HG03354 (cell line): ENCODE measurements around the gene TBKBP1.
"Not testable (repeated sequence)": the region's sequence is repeated elsewhere in the genome, so short reads cannot be mapped to it uniquely, and the experiment has no call there.

Source experiments
- ATAC-seq: cut with Tn5 transposase; IDR thresholded peaks from one replicate; pipeline ENCODE4 v1.9.1; 2021; ENCODE audit warnings: mild to moderate bottlenecking; ENCODE audit not compliant: unreplicated experiment, poor library complexity, severe bottlenecking

Gene TBKBP1

DNA sequence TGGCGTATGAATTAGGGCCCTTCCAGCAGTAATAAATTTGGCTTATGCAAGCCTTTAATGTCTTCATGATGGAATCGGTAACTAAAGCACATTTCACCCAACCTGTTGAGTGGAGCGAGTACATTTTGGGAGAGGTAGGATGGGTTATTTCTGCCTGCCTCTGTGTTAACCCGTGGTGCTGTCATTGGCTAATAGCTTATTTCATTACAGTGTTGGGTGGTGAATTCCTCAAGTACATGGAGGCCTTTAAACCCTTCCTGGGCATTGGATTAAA lies 17.8 kb upstream of the TBKBP1 start:
- no peak for ATAC-seq

DNA sequence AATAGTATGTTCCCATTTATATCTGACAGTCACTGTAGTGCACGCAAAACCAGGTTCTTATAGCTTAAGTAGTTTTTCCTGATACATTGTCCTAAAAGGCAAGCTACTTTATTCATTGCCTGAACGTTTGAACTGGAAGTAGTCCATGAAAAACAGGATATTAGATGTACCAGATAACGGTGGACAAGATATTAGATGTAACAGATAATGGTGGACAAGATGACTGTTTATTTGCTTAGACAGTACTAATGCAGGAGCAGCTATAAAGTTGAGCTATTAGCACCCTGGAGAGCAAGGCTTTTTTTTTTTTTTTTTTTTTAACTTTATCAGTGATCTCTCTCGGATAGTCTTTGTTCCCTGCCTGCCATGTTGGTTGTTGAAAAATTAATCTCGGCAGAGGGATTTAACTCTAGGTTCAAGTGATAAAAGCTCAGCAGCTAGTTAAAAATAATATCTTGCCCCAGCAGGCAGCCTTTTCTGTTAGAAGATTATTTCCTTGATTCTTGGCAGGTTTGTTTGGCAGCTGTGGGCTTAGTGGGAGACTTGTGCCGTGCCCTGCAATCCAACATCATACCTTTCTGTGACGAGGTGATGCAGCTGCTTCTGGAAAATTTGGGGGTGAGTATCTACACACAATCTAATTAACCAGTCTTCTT lies 17.3 kb upstream of the TBKBP1 start:
- no peak for ATAC-seq

DNA sequence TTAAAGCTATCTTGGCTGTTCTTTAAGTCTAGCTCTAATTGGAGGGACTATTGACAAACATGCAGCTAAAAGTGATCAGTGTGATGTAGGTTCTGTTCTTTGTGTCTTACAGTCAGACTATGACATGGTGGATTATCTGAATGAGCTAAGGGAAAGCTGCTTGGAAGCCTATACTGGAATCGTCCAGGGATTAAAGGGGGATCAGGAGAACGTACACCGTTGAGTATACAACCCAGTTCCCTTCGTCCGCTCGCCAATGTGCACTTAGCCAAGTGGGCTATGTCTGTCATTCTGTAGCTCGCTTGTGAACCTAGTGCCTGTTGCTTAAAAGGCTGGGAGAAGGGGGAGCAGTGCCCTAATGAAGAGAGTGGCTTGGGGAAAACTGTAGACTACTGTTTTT lies 15.8 kb upstream of the TBKBP1 start:
- ATAC-seq, result no peak

DNA sequence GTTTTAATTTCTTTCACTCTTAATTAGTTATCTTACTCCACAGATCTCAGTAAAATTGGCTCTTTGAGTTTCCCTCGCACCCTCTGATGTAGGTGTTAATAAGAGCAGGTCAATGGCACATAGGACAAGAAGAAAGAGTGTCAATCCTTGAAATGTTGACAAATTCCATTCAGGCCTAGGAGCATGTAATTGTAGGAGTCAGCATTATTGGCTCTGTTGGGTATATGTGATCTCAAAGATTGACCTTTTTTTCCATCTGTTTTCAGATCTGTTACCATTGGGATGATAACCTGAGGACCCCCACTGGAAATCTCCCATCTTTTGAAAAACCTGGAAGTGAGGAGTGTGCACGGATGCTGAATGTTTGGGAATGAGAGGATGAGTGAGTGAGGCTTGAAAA lies 11.8 kb upstream of the TBKBP1 start:
- no peak for ATAC-seq

DNA sequence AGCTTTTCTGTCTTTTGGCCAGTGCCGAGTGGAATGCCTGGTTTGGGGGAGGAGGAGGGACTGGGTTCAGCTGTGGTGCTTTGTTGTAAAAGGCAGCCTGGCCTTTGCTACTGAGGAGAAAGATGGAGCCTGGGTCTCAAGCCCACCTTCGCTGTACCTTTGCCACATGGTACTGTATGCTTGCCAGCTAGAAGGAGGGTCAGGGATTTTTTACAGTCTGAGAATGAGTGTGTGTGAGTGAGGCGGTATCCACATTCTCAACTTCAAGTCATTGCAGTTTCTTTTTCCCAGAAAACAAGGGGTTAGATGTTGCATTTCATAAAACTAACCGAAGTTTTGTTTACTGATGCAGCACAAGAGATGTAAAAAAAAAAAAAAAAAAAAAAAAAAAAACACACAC lies 11.2 kb upstream of the TBKBP1 start:
- ATAC-seq, result not testable (repeated sequence)

DNA sequence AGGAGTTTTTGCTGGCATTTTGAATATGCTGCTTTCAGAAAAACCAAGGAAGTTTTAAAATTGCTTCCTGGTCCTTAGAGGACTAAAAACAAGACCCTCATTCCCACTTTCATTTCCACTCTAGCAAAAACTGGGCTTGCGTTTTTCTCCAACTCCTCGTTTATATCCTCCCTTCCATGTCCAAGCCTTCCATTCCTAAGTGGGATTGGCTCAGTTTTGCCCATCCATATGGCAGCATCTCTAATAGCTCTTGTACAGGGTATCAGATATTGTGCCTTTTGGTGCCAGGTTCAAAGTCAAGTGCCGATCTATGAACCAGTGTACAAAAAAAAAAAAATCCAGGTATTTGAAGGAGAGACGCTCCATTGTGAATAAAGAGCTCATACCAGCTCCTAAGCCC lies 9.9 kb upstream of the TBKBP1 start:
- no peak for ATAC-seq

DNA sequence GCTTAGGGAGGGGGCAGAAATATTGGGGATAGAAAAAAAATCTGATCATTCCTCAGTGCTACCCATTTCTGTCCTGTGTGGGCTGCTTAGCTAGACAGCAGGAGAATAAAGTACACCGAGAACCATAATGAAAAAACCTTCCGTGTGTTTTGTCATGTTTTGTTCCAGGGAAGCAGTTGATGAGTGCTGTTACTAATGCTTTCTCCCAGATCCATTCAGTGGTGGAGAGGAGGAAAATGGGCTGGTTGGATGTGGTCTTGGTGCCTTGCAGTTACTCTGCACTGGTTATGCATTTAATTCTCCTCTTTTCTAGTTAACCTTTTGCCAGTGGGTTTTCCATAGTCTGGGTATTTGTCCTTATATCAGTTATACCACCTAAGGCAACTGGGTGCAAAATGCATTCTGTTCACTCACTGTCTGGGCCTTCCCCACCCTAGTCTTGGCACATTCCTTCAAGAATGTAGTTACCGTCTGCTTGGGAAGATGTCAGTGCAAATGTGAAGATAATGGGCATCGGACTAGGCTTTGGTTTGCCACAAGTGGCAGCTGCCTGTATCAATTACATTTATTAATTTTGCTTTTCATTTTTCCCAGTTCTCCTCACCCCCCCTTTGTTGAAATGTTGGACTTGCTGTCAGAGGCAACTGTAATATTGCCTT lies 9.3 kb upstream of the TBKBP1 start:
- no peak for ATAC-seq

DNA sequence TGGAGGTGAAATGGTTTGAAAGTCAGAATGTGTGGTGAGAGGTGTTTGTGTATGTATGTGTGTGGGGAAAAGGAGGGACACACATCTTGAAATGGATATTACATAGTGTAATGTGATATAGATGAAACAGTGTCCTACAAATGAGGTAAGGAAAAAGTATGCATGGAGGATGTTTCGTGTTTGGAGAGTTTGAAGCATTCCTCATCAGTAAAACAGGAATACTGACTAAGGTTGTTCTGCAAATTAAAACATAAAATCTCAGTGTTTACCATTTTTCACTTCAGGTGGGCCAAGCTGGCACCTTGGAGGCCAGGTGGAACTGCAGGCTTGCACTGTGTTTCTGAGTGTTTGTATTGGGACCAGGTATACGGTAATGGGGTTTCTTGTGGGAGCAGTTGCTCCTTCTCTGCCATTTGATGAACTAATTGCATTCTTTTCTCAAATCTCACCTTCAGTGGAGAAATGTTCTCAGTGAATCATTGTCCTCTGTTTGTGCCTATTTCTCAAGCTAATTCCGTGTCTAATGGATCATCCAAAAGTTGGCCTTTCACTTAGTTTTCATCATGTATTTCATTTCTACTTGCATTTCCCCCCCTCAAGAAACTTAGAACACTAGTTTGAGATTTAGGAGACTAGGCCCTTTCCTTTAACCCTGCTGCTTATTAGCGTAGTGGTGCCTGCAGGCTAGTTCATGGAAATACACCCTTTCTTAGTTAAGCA lies 8.2 kb upstream of the TBKBP1 start:
- ATAC-seq, result no peak

DNA sequence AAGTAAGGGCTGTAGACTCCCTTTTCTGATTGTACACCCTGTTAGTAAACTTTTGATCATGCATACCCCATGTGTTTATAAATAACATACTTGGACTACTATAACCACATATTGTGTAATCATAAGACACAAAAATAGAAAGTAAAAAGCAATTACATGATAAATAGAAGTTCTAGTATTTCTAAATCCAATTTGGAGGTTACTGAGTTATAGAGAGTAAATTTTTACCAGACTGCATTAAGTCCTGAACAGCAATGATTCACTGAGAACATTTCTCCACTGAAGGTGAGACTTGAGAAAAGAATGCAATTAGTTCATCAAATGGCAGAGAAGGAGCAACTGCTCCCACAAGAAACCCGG lies 7.7 kb upstream of the TBKBP1 start:
- ATAC-seq, result no peak

DNA sequence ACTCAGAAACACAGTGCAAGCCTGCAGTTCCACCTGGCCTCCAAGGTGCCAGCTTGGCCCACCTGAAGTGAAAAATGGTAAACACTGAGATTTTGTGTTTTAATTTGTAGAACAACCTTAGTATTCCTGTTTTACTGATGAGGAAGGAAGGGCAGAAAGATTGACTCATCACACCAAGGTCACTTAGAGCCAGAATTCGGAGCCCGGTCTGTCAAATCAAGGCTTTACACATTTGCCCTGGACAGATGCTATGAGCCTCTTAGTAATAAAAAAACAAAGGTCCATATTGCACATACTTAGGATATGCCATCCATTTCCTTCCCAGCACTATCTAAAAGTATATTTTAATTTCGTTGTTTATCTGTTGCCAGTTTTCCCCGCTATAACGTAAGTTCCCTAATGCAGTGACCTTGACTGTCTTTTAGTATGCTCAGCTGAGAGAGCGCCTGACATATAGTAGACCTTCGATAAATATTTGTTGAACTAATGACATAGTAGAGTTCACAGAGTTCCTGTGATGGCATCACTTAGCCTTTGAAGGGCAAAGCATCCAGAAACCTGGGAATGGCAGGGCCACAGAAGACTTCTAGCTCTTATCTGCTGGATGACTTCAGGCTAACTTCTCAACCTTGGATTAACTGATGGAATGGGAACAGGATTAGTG lies 7.2 kb upstream of the TBKBP1 start:
- no peak for ATAC-seq

DNA sequence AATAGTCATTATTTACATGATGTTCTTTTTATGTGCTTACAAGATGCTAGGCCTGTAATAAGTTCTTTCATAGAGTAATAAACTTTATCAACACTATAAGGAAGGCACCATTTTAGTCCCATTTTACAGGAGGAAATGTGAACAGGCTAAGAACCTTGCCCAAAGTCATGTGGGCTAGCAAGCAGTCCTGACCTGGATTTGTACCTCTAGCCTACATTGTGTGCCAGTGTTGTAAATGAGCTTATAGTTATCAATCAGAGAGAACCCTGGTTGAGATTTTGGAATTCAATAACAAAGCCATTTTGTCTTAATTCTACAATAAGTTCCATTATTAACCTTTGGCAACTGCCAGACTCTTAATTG lies 6.7 kb upstream of the TBKBP1 start:
- ATAC-seq, result no peak

DNA sequence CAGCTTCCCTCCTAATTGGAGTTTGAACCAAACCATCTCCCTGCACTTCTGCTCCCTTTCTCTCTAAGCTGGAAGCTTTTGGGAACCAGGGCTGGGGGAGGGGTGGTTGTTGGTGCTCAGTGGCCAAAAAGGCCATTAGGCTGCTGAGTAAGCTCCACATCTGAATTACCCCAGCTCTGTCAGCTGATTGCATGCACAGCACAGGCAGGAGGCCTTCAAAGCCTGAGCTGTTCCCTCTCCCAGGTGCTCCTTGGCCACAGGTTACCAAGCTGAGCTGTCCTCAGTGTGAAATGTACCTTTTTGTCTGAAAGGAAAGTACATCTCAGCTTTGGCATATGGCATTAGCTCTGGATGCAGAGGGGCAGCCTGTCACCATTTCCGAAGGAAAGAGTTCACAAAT lies 6.2 kb upstream of the TBKBP1 start:
- no peak for ATAC-seq

DNA sequence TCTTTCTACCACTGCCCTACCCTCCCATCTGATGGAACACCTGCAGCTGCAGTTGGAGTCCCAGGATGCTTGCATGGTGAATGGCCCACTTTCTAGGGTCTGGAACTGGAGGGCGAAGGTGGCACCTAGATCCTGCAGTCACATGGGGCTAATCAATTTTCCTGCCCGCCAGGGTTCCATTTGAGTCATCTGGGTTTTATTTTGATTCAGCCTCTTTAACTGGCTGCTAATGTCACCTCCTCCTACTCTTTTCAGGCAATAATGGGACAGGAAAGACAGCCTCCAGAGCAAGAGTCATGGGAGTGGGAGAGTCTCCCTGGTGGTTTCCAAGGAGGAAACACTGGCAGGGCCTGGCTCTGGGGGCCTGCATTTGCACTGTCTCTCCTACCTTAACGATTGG lies 3.8 kb upstream of the TBKBP1 start:
- no peak for ATAC-seq

DNA sequence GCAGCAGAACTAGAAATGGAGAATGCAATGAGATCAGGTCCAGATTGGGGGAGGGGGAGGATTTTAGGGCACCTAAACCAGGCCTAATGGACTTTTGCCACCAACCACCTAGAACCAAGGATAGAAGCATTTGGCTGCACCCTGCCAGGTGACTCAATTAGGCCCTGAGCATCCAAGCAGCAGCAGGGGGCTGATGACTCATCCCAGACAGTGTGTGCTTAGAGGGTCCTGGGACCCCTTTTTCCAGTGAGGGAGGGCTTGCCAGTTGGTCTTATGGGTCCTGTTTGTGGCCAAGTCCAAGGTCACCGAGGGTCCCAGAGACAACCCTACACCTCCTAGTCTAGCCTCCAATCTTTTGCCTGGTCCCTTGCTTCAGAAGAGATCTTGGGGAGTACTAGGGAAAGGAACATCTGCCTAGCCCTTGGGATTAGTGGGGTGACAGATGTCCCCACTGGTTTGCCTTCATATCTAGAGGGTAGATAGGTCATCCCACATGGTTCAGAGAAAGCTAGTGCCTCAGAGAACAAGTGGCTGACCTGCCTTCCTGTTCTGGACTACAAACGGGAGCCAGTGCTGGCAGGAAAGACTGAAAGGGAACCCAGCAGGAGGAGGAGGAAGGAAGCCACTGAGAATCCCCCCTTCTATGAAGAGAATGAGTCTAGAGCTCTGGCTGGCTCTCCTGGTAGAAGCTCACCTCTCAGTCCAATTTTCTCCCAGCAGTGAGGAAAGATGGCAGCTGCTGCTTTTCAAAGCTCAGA lies 1.6 kb upstream of the TBKBP1 start:
- ATAC-seq, result no peak

DNA sequence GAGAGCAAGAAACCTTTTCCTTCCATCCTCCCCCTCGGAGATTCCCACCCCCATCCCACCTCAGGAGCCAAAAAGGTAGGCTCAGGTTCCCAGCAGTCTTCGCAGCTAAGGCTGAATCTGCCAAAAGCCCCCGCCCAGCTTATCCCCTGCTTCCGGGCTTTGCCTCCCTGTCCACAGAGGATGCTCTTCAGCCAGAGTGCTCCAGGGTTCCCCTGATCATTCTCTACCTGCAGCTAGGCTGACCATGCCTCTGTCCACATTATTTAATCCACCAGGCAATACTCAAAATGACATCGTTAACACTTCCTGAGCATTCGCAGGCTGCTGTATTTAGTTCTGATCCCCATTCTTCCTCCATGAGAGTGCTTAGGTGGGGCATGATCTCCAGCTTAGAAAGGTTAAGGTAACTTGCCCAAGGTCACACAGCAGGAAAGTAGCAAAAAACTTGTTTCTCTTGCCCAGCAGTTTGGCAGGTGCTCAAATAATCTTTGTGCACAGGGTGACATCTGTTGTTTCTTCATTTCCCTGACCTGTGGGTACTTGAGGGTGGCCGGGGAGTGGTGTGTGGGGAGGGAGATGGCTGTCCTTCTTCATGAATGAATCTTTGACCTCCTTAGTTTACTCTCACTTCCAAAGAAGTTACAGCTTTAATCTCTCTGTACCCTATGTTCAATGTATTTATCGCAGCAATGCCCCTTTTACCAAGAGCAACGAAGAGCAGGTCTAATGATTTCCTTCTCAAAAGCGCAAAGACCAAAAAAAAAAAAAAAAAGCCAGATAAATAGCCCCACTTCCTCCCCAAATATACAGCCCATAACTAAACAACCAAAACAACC lies 848 bp upstream of the TBKBP1 start:
- no peak for ATAC-seq

DNA sequence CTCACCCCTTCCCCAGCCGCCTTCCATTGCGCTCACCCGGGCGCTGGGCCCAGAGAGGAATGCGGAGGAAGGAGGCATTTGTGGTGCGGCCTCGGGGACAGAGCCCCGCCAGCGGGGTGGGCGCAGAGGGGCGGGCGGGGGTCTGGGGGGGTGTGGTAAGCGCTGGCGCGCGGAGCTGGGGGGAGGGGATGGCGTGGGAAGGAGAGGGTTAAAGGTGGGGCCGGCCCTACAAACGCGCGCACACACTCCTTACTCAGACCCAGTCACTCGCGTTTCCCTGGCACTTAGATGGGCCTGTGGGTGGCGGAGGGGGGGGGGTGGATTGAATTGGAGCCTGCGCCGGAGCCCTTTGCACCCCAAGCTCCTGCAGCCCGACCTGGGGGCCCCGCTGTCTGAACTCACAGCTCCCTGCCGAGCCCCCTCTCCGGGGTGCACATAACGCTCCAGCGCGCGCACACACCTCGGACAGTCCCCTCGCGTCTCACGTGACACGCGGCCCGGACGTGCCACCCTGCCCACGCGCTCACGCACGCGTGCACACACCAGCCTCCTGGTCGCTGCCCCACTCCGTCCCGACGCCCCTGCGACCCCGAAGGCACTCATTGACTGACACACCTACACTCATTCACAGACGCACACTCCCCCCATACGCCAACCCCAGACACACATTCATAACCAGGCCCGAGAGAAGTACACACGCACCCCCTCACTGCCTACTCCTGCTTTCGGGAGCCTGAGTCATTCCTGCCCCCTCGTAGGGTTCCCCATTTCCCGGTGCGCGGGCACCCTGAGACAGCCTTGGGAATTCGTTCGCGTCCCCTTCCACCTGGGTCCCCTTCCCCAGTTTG lies 844 bp downstream of the TBKBP1 start:
- no peak for ATAC-seq

DNA sequence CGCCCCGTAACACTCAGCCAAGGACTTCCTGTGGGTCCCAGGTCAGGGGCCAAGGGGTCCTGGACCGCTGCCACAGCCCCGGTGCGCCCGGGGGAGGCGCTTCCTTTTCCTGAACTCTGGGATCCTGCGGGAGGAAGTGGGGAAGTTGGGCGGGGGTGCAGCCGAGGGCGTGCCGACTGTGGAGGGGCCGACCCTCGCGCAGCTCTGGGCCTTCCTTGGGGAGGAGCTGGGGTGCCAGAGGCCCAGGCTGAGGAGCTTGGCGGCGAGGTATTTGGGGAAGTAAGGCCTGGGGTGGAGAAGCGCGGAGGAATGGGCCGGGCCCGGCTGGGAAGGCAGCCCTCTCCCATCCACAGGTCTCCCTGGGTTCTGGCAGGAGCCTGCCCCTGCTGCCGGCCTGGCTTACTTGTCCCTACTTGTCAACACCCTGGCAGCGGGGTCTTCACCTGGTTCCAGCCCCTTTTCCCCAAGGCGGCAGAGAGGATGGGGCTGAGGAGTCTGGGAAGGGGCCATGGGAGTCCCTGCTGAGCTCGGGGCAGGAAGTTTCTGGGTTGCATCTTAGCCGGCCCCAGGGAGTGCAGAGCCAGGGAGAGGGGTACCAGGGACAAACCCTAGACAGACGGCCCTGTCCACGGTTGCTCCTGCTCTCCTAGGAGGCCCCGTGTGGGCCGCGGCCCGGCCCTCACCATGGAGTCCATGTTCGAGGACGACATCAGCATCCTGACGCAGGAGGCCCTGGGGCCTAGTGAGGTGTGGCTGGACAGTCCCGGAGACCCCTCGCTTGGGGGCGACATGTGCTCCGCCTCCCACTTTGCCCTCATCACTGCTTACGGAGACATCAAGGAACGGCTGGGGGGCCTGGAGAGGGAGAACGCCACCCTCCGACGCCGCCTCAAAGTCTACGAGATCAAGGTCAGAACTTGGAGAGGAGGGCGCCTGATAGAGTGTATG lies 1.7 kb downstream of the TBKBP1 start:
- ATAC-seq, result no peak
